GM12891 (cell line): ENCODE results near the gene RBMS3.

ENCODE experiments used
- DNase-seq: peaks from one replicate; pipeline ENCODE4 v3.0.0; 2011; ENCODE audit warnings: low spot score; ENCODE audit not compliant: insufficient read length
- FAIRE-seq: peaks from 2 replicates; lab custom pipeline; 2011; peaks lifted over from hg19 to GRCh38; lab: Jason Lieb, UNC
- PAX5 ChIP-seq: IDR thresholded peaks from 2 replicates; pipeline ENCODE4 v1.6.1; 2011; ENCODE audit warnings: low read length, moderate library complexity, mild to moderate bottlenecking; ENCODE audit not compliant: insufficient read depth, severe bottlenecking
- POLR2A ChIP-seq: IDR thresholded peaks from 2 replicates; pipeline ENCODE4 v1.6.1; 2011; ENCODE audit warnings: low read depth, low read length, control low read depth
- POLR2AphosphoS5 ChIP-seq: IDR thresholded peaks from 2 replicates; pipeline ENCODE4 v1.6.1; 2011; ENCODE audit warnings: low read depth, low read length, control low read depth
- POU2F2 ChIP-seq: IDR thresholded peaks from 2 replicates; pipeline ENCODE4 v1.6.1; 2011; ENCODE audit warnings: low read depth, mild to moderate bottlenecking, control low read depth, low read length, moderate library complexity
- SPI1 ChIP-seq: IDR thresholded peaks from 2 replicates; pipeline ENCODE4 v1.6.1; 2011; ENCODE audit warnings: low read depth, low read length, control low read depth
- TAF1 ChIP-seq: IDR thresholded peaks from 2 replicates; pipeline ENCODE4 v1.6.1; 2011; ENCODE audit warnings: low read depth, low read length, control low read depth

RBMS3 gene

DNA sequence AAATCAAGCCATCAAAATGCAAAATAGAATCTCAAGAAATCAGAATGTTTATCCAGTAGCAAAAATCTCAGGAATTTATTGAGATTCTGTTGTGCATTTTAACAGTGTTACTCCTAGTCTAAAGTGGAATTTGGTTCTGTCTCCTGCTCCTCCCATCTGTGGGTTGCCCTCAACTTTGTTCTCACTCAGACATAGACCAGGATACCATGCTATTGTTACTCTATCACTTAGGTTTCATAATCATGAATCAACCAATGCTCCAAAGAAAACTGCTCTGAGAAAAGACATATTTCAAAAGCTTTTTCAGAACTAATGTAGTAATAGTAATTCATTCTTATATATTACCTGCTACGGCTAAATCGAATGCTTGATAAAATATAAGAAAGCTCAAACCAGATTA is 274.7 kb downstream of the RBMS3 start:
- no peak for FAIRE-seq
- TF ChIP-seq POLR2A (no peak), POLR2AphosphoS5 (no peak), TAF1 (no peak), SPI1 (no peak), POU2F2 (no peak), PAX5 (no peak)
- DNase-seq = no peak

DNA sequence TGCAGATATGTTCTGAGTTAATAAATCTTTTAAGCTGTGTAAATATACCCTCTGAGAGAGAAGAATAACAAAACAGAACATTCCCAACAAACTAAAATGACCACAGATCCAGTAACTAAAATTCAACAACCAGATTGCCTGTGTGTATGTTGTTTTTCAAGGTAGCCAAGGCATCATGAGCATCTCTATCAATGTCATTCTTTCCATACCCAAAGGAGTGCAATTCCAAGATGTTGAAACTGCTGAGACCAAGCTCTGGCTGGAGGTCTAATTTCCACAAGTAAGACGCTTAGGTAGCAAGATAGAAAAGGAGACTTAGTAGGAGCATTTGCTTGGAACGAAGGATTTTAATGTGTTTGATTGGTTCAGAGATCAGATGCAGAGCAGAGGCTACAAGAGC is 276.3 kb downstream of the RBMS3 start:
- DNase-seq (no peak), FAIRE-seq (no peak)
- TF ChIP-seq POLR2A = no peak
- TF ChIP-seq TAF1 = no peak
- no peak for TF ChIP-seq PAX5
- no peak for TF ChIP-seq SPI1
- TF ChIP-seq POLR2AphosphoS5 = no peak
- TF ChIP-seq POU2F2 = no peak

DNA sequence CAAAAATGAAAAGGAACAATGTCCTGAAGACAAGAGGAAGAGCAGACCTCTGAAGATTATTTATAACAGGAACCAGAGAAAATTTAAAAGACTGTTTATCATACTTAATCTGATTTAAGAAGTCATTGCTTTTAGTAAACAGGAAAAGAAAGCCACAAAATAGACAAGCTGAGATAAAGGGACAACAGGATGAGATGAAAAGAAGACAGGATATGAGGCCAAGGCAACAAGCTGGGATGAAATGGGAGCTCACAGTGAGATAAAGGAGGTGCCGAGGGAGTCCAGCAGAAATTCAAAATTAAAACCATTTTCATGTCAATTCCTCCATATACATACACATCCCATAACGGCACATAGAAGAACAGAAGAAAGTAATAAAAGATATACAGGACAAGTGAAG is 277.0 kb downstream of the RBMS3 start:
- TF ChIP-seq POU2F2 (no peak), PAX5 (no peak)
- FAIRE-seq = no peak
- no peak for DNase-seq

DNA sequence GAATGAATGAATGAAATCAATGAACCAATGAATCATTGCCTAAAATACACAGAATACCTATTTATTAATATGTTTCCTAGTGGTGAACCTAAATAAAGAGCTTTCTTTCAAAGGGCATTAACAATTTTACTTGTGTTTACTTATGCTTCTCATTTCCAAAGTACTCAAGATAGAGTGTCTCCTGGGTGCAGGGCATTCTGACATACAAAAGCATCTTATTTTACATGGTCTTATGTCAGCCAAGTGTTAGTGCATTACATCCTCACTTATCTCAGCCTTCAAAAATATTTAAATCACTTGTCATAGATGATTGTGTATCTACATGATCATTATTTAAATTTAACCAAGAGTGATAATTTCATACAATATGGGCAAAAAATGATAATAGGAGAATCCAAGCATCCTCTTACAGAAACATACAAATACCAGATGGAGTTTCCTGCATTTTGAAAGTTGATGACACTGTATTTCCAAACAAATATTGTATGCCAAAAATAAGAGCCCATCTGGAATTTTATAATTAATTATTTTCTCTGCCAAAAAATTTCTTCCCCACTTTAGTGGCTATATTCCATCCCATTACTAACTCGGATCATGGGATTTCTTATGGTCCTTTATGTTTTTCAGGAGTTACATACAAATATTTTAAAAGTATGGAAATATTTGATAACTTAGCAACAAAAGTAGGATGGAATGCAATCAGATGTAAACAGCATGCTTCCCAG is 279.0 kb downstream of the RBMS3 start:
- DNase-seq (no peak), FAIRE-seq (no peak)
- TF ChIP-seq POLR2A = no peak
- no peak for TF ChIP-seq SPI1
- no peak for TF ChIP-seq TAF1
- TF ChIP-seq POU2F2 = no peak
- no peak for TF ChIP-seq POLR2AphosphoS5
- TF ChIP-seq PAX5 = no peak

DNA sequence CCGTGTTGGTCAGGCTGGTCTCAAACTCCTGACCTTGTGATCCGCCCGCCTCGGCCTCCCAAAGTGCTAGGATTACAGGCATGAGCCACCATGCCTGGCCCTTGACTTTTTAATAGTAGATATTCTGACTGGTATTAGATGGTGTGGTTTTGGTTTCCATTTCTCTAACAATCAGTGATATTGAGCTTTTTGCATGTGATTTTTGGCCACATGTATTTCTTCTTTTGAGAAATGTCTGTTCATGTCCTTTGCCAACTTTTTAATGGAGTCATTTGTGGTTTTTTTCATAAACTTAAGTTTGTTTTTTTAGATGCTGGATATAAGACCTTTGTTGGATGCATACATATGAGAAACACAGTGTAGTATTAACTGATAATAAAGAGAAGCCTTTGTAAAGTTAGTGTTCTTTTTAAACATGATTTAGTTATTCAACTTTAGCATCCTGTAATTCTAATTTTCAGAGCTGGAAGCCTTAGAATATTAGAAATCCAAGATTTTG is 280.8 kb downstream of the RBMS3 start:
- DNase-seq (no peak), FAIRE-seq (no peak)
- TF ChIP-seq SPI1 (no peak), TAF1 (no peak), POLR2AphosphoS5 (no peak), POLR2A (no peak), PAX5 (no peak), POU2F2 (no peak)

DNA sequence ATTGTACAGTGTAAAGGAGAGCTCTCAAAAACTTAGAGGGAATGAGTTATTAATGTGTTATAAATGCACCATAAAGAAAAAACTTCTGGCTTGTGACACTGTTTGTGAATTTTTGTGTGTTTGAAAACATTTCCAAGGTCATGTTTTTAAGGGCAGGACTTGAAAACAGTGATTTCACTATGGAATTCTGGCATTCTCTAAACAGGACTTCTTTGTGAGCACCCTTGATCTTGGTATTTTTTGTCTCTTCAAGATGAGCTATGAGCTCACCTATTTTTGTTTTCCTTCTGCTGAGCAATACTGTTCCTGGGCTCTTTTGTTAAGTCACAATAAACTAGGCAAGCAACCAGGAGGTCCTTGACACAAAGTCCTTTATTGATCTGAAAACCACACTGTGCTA is 284.4 kb downstream of the RBMS3 start:
- DNase-seq = no peak
- FAIRE-seq = no peak
- TF ChIP-seq POLR2A (no peak), SPI1 (no peak), POLR2AphosphoS5 (no peak), POU2F2 (no peak), TAF1 (no peak), PAX5 (no peak)

DNA sequence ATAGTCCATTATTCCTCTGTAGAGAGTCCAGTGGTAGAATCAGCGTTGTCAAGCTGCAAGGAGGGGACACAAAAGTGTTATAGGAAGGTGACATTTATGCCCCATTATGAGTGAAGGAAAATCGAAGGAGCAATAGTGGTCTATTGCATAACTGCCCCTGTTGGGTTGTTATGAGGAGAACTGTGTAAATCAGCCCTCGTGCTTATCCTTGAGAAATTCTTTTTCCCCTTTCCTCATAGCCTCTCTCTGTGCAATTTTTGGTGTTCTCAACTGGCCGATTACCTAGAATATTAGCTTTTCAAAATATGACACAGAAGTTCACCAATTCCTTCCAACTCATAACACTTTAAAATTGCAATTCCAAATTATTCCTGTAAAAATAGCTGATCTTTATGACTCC is 286.6 kb downstream of the RBMS3 start:
- TF ChIP-seq PAX5 = no peak
- no peak for TF ChIP-seq SPI1
- no peak for TF ChIP-seq TAF1
- no peak for TF ChIP-seq POLR2A
- TF ChIP-seq POU2F2 = no peak
- TF ChIP-seq POLR2AphosphoS5 = no peak
- DNase-seq = no peak
- FAIRE-seq = no peak

DNA sequence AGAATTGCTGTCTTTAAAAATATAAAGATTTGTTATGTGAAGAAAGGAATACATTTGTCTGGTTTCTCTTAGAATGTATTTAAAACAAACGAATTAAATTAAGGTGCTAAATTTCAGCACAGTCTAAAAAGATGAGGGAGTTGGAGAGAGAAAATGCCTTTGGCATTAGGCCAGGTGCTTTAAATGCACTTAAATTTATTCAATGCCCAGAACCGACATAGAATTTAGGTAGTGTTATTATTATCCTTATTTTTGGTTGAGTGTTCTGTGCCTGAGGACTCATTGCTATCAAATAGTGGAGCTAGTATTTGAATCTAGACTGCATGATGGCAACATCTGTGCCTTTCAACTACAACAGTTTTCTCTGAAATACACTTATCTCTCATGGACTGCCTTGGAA is 287.5 kb downstream of the RBMS3 start:
- FAIRE-seq = no peak

DNA sequence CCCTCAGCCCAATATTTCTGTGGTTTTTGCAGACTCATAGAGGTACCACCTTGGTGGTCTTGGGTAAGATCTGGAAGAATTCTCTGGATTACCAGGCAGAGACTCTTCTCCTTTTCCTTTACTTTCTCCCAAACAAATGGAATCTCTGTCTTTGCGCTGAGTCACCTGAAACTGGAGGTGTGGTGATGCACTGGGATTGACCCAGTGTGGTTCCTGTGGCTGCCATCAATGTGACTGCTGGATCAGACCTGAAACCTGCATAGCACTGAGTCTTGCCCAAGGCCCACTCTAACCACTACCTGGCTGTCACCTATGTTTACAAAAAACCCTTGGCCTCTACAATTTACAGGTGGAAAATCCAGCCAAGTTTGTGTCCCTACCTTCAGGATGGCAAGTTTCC is 295.3 kb downstream of the RBMS3 start:
- no peak for FAIRE-seq
- DNase-seq = no peak
- TF ChIP-seq POLR2A (no peak), TAF1 (no peak), POU2F2 (no peak), PAX5 (no peak), POLR2AphosphoS5 (no peak), SPI1 (no peak)

More for the DNA sequence above, 287.5 kb downstream of the RBMS3 start:
- DNase-seq = no peak
- TF ChIP-seq POU2F2 (no peak), POLR2AphosphoS5 (no peak)

DNA sequence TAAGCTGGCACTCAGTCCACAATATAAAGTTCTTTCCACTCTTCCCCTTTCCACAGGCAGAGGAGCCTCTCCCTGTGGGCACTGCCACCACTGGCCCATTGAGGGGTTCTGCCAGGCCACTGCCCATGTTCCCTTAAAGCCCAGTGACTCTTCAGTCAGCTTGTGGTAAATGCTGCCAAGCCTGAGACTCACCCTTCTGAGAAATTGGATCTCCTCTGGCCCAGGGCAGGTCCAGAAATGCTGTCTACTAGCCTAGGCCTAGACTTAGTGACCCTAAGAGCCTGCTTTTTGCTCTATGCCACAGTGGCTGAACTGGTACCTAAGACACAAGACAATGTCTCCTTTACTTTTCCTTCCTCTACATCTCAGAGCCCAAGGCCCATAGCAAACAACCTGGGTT is 295.8 kb downstream of the RBMS3 start:
- TF ChIP-seq PAX5 (no peak), TAF1 (no peak), POU2F2 (no peak), SPI1 (no peak), POLR2A (no peak), POLR2AphosphoS5 (no peak)
- DNase-seq = no peak
- FAIRE-seq = no peak
